GM12892 (cell line): Measurements from ENCODE around the gene PADI2.

ENCODE experiments used
- POLR2A ChIP-seq: IDR thresholded peaks from 2 replicates; pipeline ENCODE4 v1.6.1; 2011; ENCODE audit warnings: low read depth, low read length, control low read depth
- POLR2AphosphoS5 ChIP-seq: IDR thresholded peaks from 2 replicates; pipeline ENCODE4 v1.6.1; 2011; ENCODE audit warnings: low read depth, low read length, control low read depth

- TF ChIP-seq POLR2A: no peak
- no peak for TF ChIP-seq POLR2AphosphoS5
Measured at GRCh38 chr1:17078991-17079868, 40.0 kb downstream of the PADI2 start.
